A549 (cell line): ENCODE measurements around the gene PPME1. TPM values are rescaled to one million over a fixed set of nuclear protein-coding genes. Genes with fewer than 3 reads are reported as not detected.

Source experiments
- ATAC-seq, 2 experiments: fragments of 200-7000 bp in 1 of 2; fragments of >200 bp in 1 of 2; cut with Nextera tagmentation in 1 of 2; cut with Tn5 transposase in 1 of 2; 3 replicates each; pipeline versions ENCODE4 v1.8.0 to v1.9.1; 2018 to 2020; ENCODE audit warnings: mild to moderate bottlenecking in 1 of 2, moderate library complexity in 1 of 2
- CTCF ChIA-PET: fragments of 300-600 bp; sonication (Branson Sonifier 250); formaldehyde crosslinking; extraction: SDS; loops from one replicate; lab custom pipeline; 2021; ENCODE audit warnings: antibody characterized with exemption, inconsistent platforms; lab: Yijun Ruan, JAX
- POLR2A ChIA-PET: fragments of 350-600 bp; formaldehyde crosslinking; extraction: SDS; loops from one replicate; lab custom pipeline; 2021; ENCODE audit warnings: antibody characterized with exemption, inconsistent platforms; lab: Yijun Ruan, JAX
- DNase-seq, 2 experiments: peaks; one replicate each; pipeline versions ENCODE4 v3.0.0 to v3.0.0-alpha.2; 2011 to 2016; ENCODE audit warnings: low read depth in 1 of 2, low spot score in 1 of 2
- FAIRE-seq: peaks from 2 replicates; lab custom pipeline; 2011; peaks lifted over from hg19 to GRCh38; lab: Jason Lieb, UNC
- H3K27ac ChIP-seq, 2 experiments: fragments of >200 bp; sonication (Bioruptor Twin); formaldehyde crosslinking; 3 replicates each; pipeline ENCODE4 v1.5.1; 2016 to 2017
- H3K4me1 ChIP-seq: fragments of >200 bp; sonication (Bioruptor Twin); formaldehyde crosslinking; 3 replicates; pipeline ENCODE4 v1.6.1; 2016
- H3K4me2 ChIP-seq: fragments of >200 bp; sonication (Bioruptor Twin); formaldehyde crosslinking; 3 replicates; pipeline ENCODE4 v1.6.1; 2016
- H3K4me3 ChIP-seq: fragments of >200 bp; sonication (Bioruptor Twin); formaldehyde crosslinking; 3 replicates; pipeline ENCODE4 v1.5.1; 2016
- H3K9me3 ChIP-seq: fragments of >200 bp; sonication (Bioruptor Twin); formaldehyde crosslinking; 3 replicates; pipeline ENCODE4 v1.6.1; 2016
- CEBPB ChIP-seq, 2 experiments: fragments of >200 bp in 1 of 2; sonication (Bioruptor Twin) in 1 of 2; formaldehyde crosslinking in 1 of 2; IDR thresholded peaks; 2 replicates each; pipeline ENCODE4 v1.6.1; 2012 to 2016
- E2F6 ChIP-seq: IDR thresholded peaks from 2 replicates; pipeline ENCODE4 v1.6.1; 2012; ENCODE audit warnings: low read depth, borderline replicate concordance
- EP300 ChIP-seq, 2 experiments: fragments of >200 bp; sonication (Bioruptor Twin); formaldehyde crosslinking; IDR thresholded peaks; 2 replicates in 1 of 2; 3 replicates in 1 of 2; pipeline ENCODE4 v1.6.1; 2016 to 2017
- FOSL2 ChIP-seq, 2 experiments: fragments of 450-650 bp in 1 of 2; fragments of >200 bp in 1 of 2; sonication (Bioruptor Twin) in 1 of 2; formaldehyde crosslinking; IDR thresholded peaks; 2 replicates each; pipeline versions ENCODE4 v1.5.0 to v1.6.1; 2016 to 2020; ENCODE audit warnings: mild to moderate bottlenecking in 1 of 2, moderate library complexity in 1 of 2
- HES2 ChIP-seq: fragments of >200 bp; sonication (Bioruptor Twin); formaldehyde crosslinking; IDR thresholded peaks from 2 replicates; pipeline ENCODE4 v1.6.1; 2016
- JUN ChIP-seq, 2 experiments: fragments of >200 bp; sonication (Bioruptor Twin); formaldehyde crosslinking; IDR thresholded peaks; 2 replicates in 1 of 2; 3 replicates in 1 of 2; pipeline ENCODE4 v1.6.1; 2016 to 2017
- MYC ChIP-seq: IDR thresholded peaks from 2 replicates; pipeline ENCODE4 v1.6.1; 2012; ENCODE audit warnings: mild to moderate bottlenecking, inconsistent platforms, low read length, improper control_type of control experiment, borderline replicate concordance
- NFE2L2 ChIP-seq: fragments of 150-350 bp; conservative IDR thresholded peaks from 2 replicates; pipeline ENCODE4 v1.6.1; 2014; ENCODE audit warnings: low read length
- RAD21 ChIP-seq, 2 experiments: fragments of >200 bp in 1 of 2; sonication (Bioruptor Twin) in 1 of 2; formaldehyde crosslinking in 1 of 2; IDR thresholded peaks in 1 of 2; conservative IDR thresholded peaks in 1 of 2; 2 replicates in 1 of 2; 3 replicates in 1 of 2; pipeline ENCODE4 v1.6.1; 2012 to 2018; ENCODE audit warnings: inconsistent platforms in 1 of 2
- USF2 ChIP-seq: fragments of 450-650 bp; IDR thresholded peaks from 2 replicates; pipeline ENCODE4 v1.6.1; 2014; ENCODE audit warnings: antibody characterized with exemption
- ZC3H11A ChIP-seq: fragments of 450-650 bp; IDR thresholded peaks from 2 replicates; pipeline ENCODE4 v1.6.1; 2014; ENCODE audit warnings: antibody characterized with exemption, mild to moderate bottlenecking
- ZFP36 ChIP-seq: fragments of 450-650 bp; IDR thresholded peaks from 2 replicates; pipeline ENCODE4 v1.6.1; 2014; ENCODE audit warnings: borderline replicate concordance; ENCODE audit not compliant: partially characterized antibody
- ZSCAN20 ChIP-seq: fragments of 250-450 bp; sonication (Bioruptor Pico); IDR thresholded peaks from 2 replicates; pipeline ENCODE4 v1.8.0; 2022; ENCODE audit warnings: mild to moderate bottlenecking, moderate library complexity
- WGBS: methylation state at CpG from one replicate; pipeline ENCODE4 v1.1.6; 2017; ENCODE audit errors: missing lambda C conversion rate; 5-methylcytosine and 5-hydroxymethylcytosine counted together
- polyA plus RNA-seq, 4 experiments: library from polyadenylated mRNA; depleted of rRNA in 3 of 4; stranded (reverse); fragments of >200 nt; fragmentation: RNase III in 1 of 4; extraction: RNeasy Plus Mini Kit Qiagen cat#74134 plus additional on column Dnase treatment in 1 of 4; gene quantifications; 2 replicates in 3 of 4; 3 replicates in 1 of 4; pipeline ENCODE4 v1.2.3, GENCODE V29; 2011 to 2017

Gene PPME1
- polyA plus RNA-seq, 2 of the 4 experiments (the other 2 are of a cell fraction) = 82.6 to 89.8 TPM

- Histone ChIP-seq H3K4me1 (peaks cover 64% of the 10 kb centered on the region), H3K27ac (peak overlapping the region; percentile 88 to 90)
- CTCF ChIA-PET = interaction anchor here (0.7 to 2.4 kb wide), 8 partner anchors 8 to 763 kb away, joined by 3 to 10 read pairs (median 4); partner anchors contain the start of genes C2CD3 and PPME1
Observed at GRCh38 chr11:74134661-74135060, 36.4 kb upstream of the PPME1 start.

GRCh38 chr11:74135127-74135840 is 35.8 kb upstream of the PPME1 start:
- DNase-seq (peak in 1 of 2 experiments; percentile 77), ATAC-seq (peak in 1 of 2 experiments; percentile 5; a peak in 1 of 6 replicates), FAIRE-seq (peak; percentile 7)
- POLR2A ChIA-PET = interaction anchor here (0.8 kb wide), 1 partner anchor 153 kb away, joined by 6 read pairs; the partner anchor contains the start of gene UCP2
- Histone ChIP-seq H3K4me3 (no peak overlapping the region), H3K4me1 (peaks cover 70% of the 10 kb centered on the region), H3K27ac (peak overlapping the region; percentile 88 to 90), H3K4me2 (peak overlapping the region; percentile 27), H3K9me3 (no peaks in the 10 kb centered on the region)
- TF ChIP-seq MYC (no peak), RAD21 (conservative IDR thresholded peaks at IDR 0.05 in 1 of 2, IDR thresholded peaks at IDR 0.05 in 1 of 2) (no peak), NFE2L2 (no peak), HES2 (no peak), JUN (IDR thresholded peaks at IDR 0.05) (0 out of 5 replicates have a peak, but pooled peaks of 1 of the 2 experiments have one; percentile 43), CEBPB (IDR thresholded peaks at IDR 0.05) (peak in 1 of 2 experiments; percentile 30; a peak in 1 of 4 replicates), FOSL2 (IDR thresholded peaks at IDR 0.05) (no peak), FOSL2 (CRISPR knock-in tag; IDR thresholded peaks at IDR 0.05) (peak; percentile 57), EP300 (IDR thresholded peaks at IDR 0.05) (peak in 1 of 2 experiments; percentile 39; a peak in 1 of 5 replicates)
- WGBS = 33% methylated on average over 3 of the region's 3 CpGs
- CTCF ChIA-PET = interaction anchor here (0.7 to 2.4 kb wide), 10 partner anchors 9 to 763 kb away, joined by 3 to 10 read pairs (median 4); partner anchors contain the start of genes C2CD3 and PPME1

More at GRCh38 chr11:74134661-74135060, 36.4 kb upstream of the PPME1 start:
- TF ChIP-seq USF2 = no peak
- no peak for TF ChIP-seq MYC
- TF ChIP-seq ZC3H11A = no peak
- TF ChIP-seq ZFP36 = no peak
- no peak for TF ChIP-seq E2F6
- ATAC-seq (no peak), FAIRE-seq (no peak), DNase-seq (no peak)
- POLR2A ChIA-PET = interaction anchor here (0.8 kb wide), 1 partner anchor 152 kb away, joined by 6 read pairs; the partner anchor contains the start of gene UCP2
- Histone ChIP-seq H3K9me3 (no peaks in the 10 kb centered on the region), H3K4me2 (peak overlapping the region; percentile 27), H3K4me3 (no peak overlapping the region)
- whole genome bisulfite sequencing = 94% methylated on average over 3 of the region's 3 CpGs

- CTCF ChIA-PET = interaction anchor here (2.0 kb wide), 1 partner anchor 33 kb away, joined by 6 read pairs; the partner anchor contains the start of genes C2CD3 and PPME1
Observed at GRCh38 chr11:74138021-74138420, 33.1 kb upstream of the PPME1 start.

More at GRCh38 chr11:74138021-74138420, 33.1 kb upstream of the PPME1 start:
- H3K4me1 ChIP-seq = peaks cover 96% of the 10 kb centered on the region
- no peaks in the 10 kb centered on the region for H3K9me3 ChIP-seq
- no peak for TF ChIP-seq ZSCAN20 (CRISPR knock-in tag)
- TF ChIP-seq USF2 = no peak
- DNase-seq = peak in 1 of 2 experiments; percentile 68
- POLR2A ChIA-PET = interaction anchor here (0.6 to 1.1 kb wide), 3 partner anchors 16 to 155 kb away, joined by 3 to 4 read pairs (median 3); partner anchors contain the start of genes C2CD3, PPME1 and UCP2
- peak overlapping the region; percentile 76 for H3K4me2 ChIP-seq
- FAIRE-seq = no peak
- peak; percentile 46 to 50; a peak in 5 of 6 replicates for ATAC-seq
- H3K27ac ChIP-seq = peak overlapping the region; percentile 88 to 90
- WGBS = 3% methylated on average over 2 of the region's 2 CpGs
- peak overlapping the region; percentile 17; the same call in 1 of the 3 replicates for H3K4me3 ChIP-seq
